ENCODE results near the gene UIMC1. TPM values are rescaled to one million over a fixed set of nuclear protein-coding genes. Genes with fewer than 3 reads are reported as not detected.

UIMC1 gene
- polyA plus RNA-seq, 1 donor (not counting 4 experiments of a cell fraction or from before 2014, with no cell fraction given): 29.0 TPM

DNA sequence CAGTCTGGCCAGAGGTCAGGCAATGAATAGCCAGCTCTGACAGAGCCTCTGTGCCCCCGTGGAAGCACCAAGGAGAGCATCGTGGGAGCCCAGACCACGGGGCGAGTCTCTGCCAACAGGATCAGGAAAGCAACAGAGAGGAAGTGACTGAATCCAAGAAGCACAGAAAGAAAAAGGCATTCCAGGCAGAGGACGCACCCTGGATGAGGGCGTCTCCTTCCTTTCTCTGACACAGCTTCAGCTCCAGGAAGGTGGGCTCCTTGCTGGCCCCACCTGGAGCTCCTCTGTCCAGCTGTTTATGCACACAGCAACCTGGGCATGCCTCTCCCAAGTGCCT, 124.0 kb downstream of the UIMC1 start:
- dilution Hi-C loops (cut with MboI; ENCODE audit: extremely low pct_ligation_motif_present, low sequenced_read_pairs): no loop called here
- H3K4me3 ChIP-seq (ENCODE audit: control insufficient read depth in 2 of 3, extremely low read depth in 1 of 3, insufficient read depth in 2 of 3, low read depth in 1 of 3, low read length in 3 of 3): no peak overlapping the region
- peaks cover 8% of the 10 kb centered on the region for H3K27me3 ChIP-seq (ENCODE audit: control insufficient read depth, extremely low read depth, insufficient read depth, low read length)
- FAIRE-seq (no peak), DNase-seq (ENCODE audit: low read depth, low spot score) (no peak)
- H3K9me1 ChIP-seq (ENCODE audit: control insufficient read depth, extremely low read depth, insufficient read depth, low read length): no peaks in the 10 kb centered on the region
- no peaks in the 10 kb centered on the region for H3K4me1 ChIP-seq (ENCODE audit: control insufficient read depth, extremely low read depth, insufficient read depth, low read length)
- H3K27ac ChIP-seq (ENCODE audit: control insufficient read depth, insufficient read depth, low read length): no peak overlapping the region
- no peak overlapping the region for H3K4me2 ChIP-seq (ENCODE audit: control insufficient read depth, extremely low read depth, insufficient read depth, low read depth, low read length)
- no peaks in the 10 kb centered on the region for H3K36me3 ChIP-seq (ENCODE audit: control insufficient read depth in 2 of 2, extremely low read depth in 1 of 2, insufficient read depth in 2 of 2, low read length in 2 of 2)
- no peaks in the 10 kb centered on the region for H4K20me1 ChIP-seq (ENCODE audit: control insufficient read depth, extremely low read depth, insufficient read depth, low read length)
- no peak overlapping the region for H2AFZ ChIP-seq (ENCODE audit: control insufficient read depth, low read length)
- H3K79me2 ChIP-seq (ENCODE audit: control insufficient read depth, insufficient read depth, low read length): no peaks in the 10 kb centered on the region
- no peaks in the 10 kb centered on the region for H3K9me3 ChIP-seq (ENCODE audit: control insufficient read depth, low read depth, low read length)
- H3K9ac ChIP-seq (ENCODE audit: control insufficient read depth, extremely low read depth, insufficient read depth, low read length): no peak overlapping the region
- no peak for TF ChIP-seq CTCF (optimal IDR thresholded peaks at IDR 0.05 in 1 of 3, IDR thresholded peaks at IDR 0.05 in 1 of 3, conservative IDR thresholded peaks at IDR 0.05 in 1 of 3; ENCODE audit: extremely low read depth in 1 of 3, insufficient read depth in 2 of 3, low read length in 3 of 3)
- TF ChIP-seq EZH2 (IDR thresholded peaks at IDR 0.05; ENCODE audit: low read length): no peak

- TF ChIP-seq EZH2 (IDR thresholded peaks at IDR 0.05; ENCODE audit: low read length) (no peak), CTCF (optimal IDR thresholded peaks at IDR 0.05 in 1 of 3, IDR thresholded peaks at IDR 0.05 in 1 of 3, conservative IDR thresholded peaks at IDR 0.05 in 1 of 3; ENCODE audit: extremely low read depth in 1 of 3, insufficient read depth in 2 of 3, low read length in 3 of 3) (no peak)
- H3K4me2 ChIP-seq (ENCODE audit: control insufficient read depth, extremely low read depth, insufficient read depth, low read depth, low read length): no peak overlapping the region
- H3K9me1 ChIP-seq (ENCODE audit: control insufficient read depth, extremely low read depth, insufficient read depth, low read length): no peaks in the 10 kb centered on the region
- no peaks in the 10 kb centered on the region for H3K36me3 ChIP-seq (ENCODE audit: control insufficient read depth in 2 of 2, extremely low read depth in 1 of 2, insufficient read depth in 2 of 2, low read length in 2 of 2)
- no peak overlapping the region for H3K9ac ChIP-seq (ENCODE audit: control insufficient read depth, extremely low read depth, insufficient read depth, low read length)
- H4K20me1 ChIP-seq (ENCODE audit: control insufficient read depth, extremely low read depth, insufficient read depth, low read length): no peaks in the 10 kb centered on the region
- H3K9me3 ChIP-seq (ENCODE audit: control insufficient read depth, low read depth, low read length): no peaks in the 10 kb centered on the region
- DNase-seq (ENCODE audit: low read depth, low spot score): no peak
- H3K27ac ChIP-seq (ENCODE audit: control insufficient read depth, insufficient read depth, low read length): no peak overlapping the region
- no peak for FAIRE-seq
- H2AFZ ChIP-seq (ENCODE audit: control insufficient read depth, low read length): no peak overlapping the region
- no peaks in the 10 kb centered on the region for H3K79me2 ChIP-seq (ENCODE audit: control insufficient read depth, insufficient read depth, low read length)
- peaks cover 13% of the 10 kb centered on the region for H3K27me3 ChIP-seq (ENCODE audit: control insufficient read depth, extremely low read depth, insufficient read depth, low read length)
- dilution Hi-C loops (cut with MboI; ENCODE audit: extremely low pct_ligation_motif_present, low sequenced_read_pairs): no loop called here
- H3K4me3 ChIP-seq (ENCODE audit: control insufficient read depth in 2 of 3, extremely low read depth in 1 of 3, insufficient read depth in 2 of 3, low read depth in 1 of 3, low read length in 3 of 3): no peak overlapping the region
- H3K4me1 ChIP-seq (ENCODE audit: control insufficient read depth, extremely low read depth, insufficient read depth, low read length): no peaks in the 10 kb centered on the region
These were observed 124.6 kb downstream of the UIMC1 start for GRCh38 chr5:176881816-176882566.
